ENCODE results near the gene S100G. TPM values are rescaled to one million over a fixed set of nuclear protein-coding genes. Genes with fewer than 3 reads are reported as not detected.

Gene S100G
- total RNA-seq, 4 donors from 2014 or later, result not detected

DNA sequence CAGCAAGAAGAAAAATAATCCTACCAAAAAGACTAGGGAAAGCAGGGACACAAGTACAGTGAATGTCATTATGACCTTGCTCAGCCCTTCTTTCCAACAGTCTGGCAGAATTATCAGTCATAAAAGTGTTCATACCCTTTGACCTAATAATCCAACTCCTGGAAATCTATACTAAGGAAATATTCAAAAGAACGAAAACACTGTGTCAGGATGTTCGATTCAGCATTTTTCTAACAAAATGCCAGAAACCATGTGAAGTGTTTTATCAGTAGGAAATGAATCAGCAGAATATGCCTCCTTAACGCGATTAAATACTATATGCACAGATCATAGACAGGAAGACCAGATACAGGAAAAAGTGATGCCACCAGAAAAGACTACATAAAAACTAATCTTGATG, 16.2 kb upstream of the S100G start:
- Histone ChIP-seq H3K27me3 (no peaks in the 10 kb centered on the region), H3K4me1 (no peaks in the 10 kb centered on the region), H3K27ac (no peak overlapping the region), H3K4me3 (replicated peaks in 1 of 3) (no peak overlapping the region), H3K36me3 (no peaks in the 10 kb centered on the region), H3K9me3 (no peaks in the 10 kb centered on the region)
- intact Hi-C loops (cut with DNase I), result no loop called here
- WGBS, 2 donors, result 64 to 68% methylated on average over 4 of the region's 4 CpGs
- DNase-seq, result no peak
- no peak for TF ChIP-seq POLR2A (IDR thresholded peaks at IDR 0.05)
- TF ChIP-seq, protein P1, sequence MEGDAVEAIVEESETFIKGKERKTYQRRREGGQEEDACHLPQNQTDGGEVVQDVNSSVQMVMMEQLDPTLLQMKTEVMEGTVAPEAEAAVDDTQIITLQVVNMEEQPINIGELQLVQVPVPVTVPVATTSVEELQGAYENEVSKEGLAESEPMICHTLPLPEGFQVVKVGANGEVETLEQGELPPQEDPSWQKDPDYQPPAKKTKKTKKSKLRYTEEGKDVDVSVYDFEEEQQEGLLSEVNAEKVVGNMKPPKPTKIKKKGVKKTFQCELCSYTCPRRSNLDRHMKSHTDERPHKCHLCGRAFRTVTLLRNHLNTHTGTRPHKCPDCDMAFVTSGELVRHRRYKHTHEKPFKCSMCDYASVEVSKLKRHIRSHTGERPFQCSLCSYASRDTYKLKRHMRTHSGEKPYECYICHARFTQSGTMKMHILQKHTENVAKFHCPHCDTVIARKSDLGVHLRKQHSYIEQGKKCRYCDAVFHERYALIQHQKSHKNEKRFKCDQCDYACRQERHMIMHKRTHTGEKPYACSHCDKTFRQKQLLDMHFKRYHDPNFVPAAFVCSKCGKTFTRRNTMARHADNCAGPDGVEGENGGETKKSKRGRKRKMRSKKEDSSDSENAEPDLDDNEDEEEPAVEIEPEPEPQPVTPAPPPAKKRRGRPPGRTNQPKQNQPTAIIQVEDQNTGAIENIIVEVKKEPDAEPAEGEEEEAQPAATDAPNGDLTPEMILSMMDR (IDR thresholded peaks at IDR 0.05), result no peak

DNA sequence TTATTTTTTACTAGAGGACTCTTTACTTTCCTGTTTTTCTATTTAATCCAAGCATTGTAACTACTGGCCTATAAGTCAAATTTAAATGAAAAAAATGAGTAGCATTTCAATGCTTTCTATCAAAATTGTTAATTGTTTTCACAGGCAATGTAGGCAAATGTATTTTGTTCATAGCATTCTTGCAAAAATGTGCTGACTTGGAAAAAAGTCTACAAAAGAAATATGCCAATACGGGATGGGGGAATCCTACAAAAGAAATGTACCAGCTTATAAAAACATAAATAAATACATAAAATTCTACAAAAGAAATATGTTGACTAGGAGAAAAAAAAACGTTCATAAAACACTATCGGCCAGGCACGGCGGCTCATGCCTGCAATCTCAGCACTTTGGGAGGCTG, 14.9 kb upstream of the S100G start:
- WGBS, 2 donors, result 94 to 98% methylated on average over 5 of the region's 5 CpGs
- H3K9me3 ChIP-seq, result no peaks in the 10 kb centered on the region
- H3K27ac ChIP-seq, result no peak overlapping the region
- no peaks in the 10 kb centered on the region for H3K27me3 ChIP-seq
- TF ChIP-seq, protein P1 (IDR thresholded peaks at IDR 0.05), result no peak
- no peak for TF ChIP-seq POLR2A (IDR thresholded peaks at IDR 0.05)
- no peak overlapping the region for H3K4me3 ChIP-seq (replicated peaks in 1 of 3)
- DNase-seq, result no peak
- H3K36me3 ChIP-seq, result no peaks in the 10 kb centered on the region
- no peaks in the 10 kb centered on the region for H3K4me1 ChIP-seq
- intact Hi-C loops (cut with DNase I), result no loop called here

DNA sequence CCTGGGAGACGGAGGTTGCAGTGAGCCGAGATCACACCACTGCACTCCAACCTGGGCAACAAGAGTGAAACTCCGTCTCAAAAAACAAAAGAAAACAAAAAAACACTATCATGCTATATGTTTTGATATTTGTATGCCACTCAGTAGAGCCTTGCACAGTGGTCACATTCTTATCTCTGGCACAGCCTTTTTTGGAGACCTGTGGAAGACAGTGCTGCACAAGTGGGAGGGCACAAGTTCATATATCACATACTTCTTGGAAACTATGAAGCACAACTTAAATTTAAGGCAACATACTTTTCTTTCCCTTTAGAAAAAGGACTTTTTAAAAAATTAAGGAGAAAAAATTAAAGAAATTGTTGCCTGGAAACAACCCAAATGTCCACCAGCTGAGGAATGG, 14.4 kb upstream of the S100G start:
- no peaks in the 10 kb centered on the region for H3K4me1 ChIP-seq
- H3K4me3 ChIP-seq (replicated peaks in 1 of 3), result no peak overlapping the region
- WGBS, 2 donors, result 95 to 98% methylated on average over 3 of the region's 3 CpGs
- TF ChIP-seq, protein P1 (IDR thresholded peaks at IDR 0.05), result no peak
- no peak for TF ChIP-seq POLR2A (IDR thresholded peaks at IDR 0.05)
- DNase-seq, result no peak
- no peaks in the 10 kb centered on the region for H3K36me3 ChIP-seq
- intact Hi-C loops (cut with DNase I), result no loop called here
- no peak overlapping the region for H3K27ac ChIP-seq
- H3K9me3 ChIP-seq, result no peaks in the 10 kb centered on the region
- H3K27me3 ChIP-seq, result no peaks in the 10 kb centered on the region

DNA sequence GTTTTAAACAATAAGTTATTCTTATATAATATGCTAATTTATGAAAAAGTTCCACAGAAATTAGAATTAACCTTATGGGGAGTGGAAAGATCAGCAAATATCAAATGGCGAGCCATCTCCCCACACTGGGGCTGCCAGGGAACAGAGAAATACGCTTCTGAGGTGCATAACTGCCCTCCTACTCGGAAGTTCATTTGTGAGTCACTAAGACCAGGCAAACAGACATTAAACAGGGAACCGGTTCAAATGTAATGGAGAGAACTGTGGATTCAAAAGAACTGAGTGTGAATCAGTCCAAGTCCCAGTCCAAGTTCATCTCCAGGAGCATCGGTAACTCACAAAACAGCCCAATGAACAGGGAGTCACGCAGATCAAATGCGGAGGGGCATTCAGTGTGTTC, 11.4 kb upstream of the S100G start:
- Histone ChIP-seq H3K9me3 (no peaks in the 10 kb centered on the region), H3K27ac (no peak overlapping the region), H3K4me1 (no peaks in the 10 kb centered on the region), H3K36me3 (no peaks in the 10 kb centered on the region), H3K27me3 (no peaks in the 10 kb centered on the region), H3K4me3 (replicated peaks in 1 of 3) (no peak overlapping the region)
- no peak for TF ChIP-seq POLR2A (IDR thresholded peaks at IDR 0.05)
- TF ChIP-seq, protein P1 (IDR thresholded peaks at IDR 0.05), result no peak
- 90 to 92% methylated on average over 7 of the region's 7 CpGs for WGBS, 2 donors
- no peak for DNase-seq
- intact Hi-C loops (cut with DNase I), result no loop called here

DNA sequence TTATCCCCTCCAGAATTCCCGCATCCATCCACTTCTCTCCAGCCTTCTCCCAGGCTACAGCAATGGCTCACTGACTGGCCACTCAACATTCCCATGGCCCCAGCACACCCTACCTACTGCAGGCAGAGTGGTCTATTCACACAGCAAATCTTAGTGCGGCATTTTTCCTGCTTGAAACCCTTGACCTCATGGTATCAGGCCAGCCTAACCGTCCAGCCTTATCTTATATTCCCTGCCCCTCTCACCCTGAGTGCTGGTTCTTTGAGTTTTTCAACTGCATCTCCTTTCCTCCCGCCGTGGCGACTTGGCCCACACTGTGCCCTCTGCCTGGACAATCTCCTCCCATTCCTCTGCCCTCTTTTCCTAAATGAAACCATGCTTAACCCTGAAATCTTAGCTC, 10.0 kb upstream of the S100G start:
- Histone ChIP-seq H3K36me3 (no peaks in the 10 kb centered on the region), H3K27ac (no peak overlapping the region), H3K4me3 (replicated peaks in 1 of 3) (no peak overlapping the region), H3K4me1 (no peaks in the 10 kb centered on the region), H3K27me3 (no peaks in the 10 kb centered on the region), H3K9me3 (no peaks in the 10 kb centered on the region)
- TF ChIP-seq, protein P1 (IDR thresholded peaks at IDR 0.05), result no peak
- TF ChIP-seq POLR2A (IDR thresholded peaks at IDR 0.05), result no peak
- 93 to 96% methylated on average over 6 of the region's 6 CpGs for WGBS, 2 donors
- intact Hi-C loops (cut with DNase I), result no loop called here
- no peak for DNase-seq
